Natural killer cell (primary cell): ENCODE measurements around the gene MYO5C. TPM values are rescaled to one million over a fixed set of nuclear protein-coding genes. Genes with fewer than 3 reads are reported as not detected.

Experiments
- ATAC-seq, 3 donors: fragments of 150-1000 bp in 2 of 3; fragments of 200-7000 bp in 1 of 3; cut with Tn5 transposase; 1 replicate in 1 of 3; 2 replicates in 2 of 3; pipeline ENCODE4 v1.10.0; 2021; ENCODE audit warnings: mild to moderate bottlenecking in 2 of 3, moderate library complexity in 2 of 3
- DNase-seq, 2 donors: peaks; one replicate each; pipeline versions ENCODE4 v3.0.0 to v3.0.0-alpha.2; 2013 to 2021; ENCODE audit warnings: mixed read lengths in 1 of 2
- H3K27ac ChIP-seq: one replicate; pipeline ENCODE4 v1.5.1; 2013; ENCODE audit warnings: mild to moderate bottlenecking, low read length
- H3K27me3 ChIP-seq: one replicate; pipeline ENCODE4 v1.6.1; 2013; ENCODE audit warnings: low read length; ENCODE audit not compliant: control insufficient read depth, insufficient read depth
- H3K36me3 ChIP-seq: one replicate; pipeline ENCODE4 v1.6.1; 2013; ENCODE audit warnings: low read length; ENCODE audit not compliant: control insufficient read depth, insufficient read depth
- H3K4me1 ChIP-seq: one replicate; pipeline ENCODE4 v1.6.1; 2013; ENCODE audit warnings: low read length; ENCODE audit not compliant: control insufficient read depth, insufficient read depth
- H3K4me3 ChIP-seq: one replicate; pipeline ENCODE4 v1.5.1; 2013; ENCODE audit warnings: low read length
- H3K9me3 ChIP-seq: one replicate; pipeline ENCODE4 v1.6.1; 2013; ENCODE audit warnings: low read length; ENCODE audit not compliant: control insufficient read depth, insufficient read depth
- H3K27ac Mint-ChIP-seq, 2 donors: one replicate each; pipeline ENCODE4 v1.8.0; 2022; ENCODE audit warnings: mild to moderate bottlenecking in 2 of 2, mixed read lengths in 2 of 2, moderate library complexity in 1 of 2
- H3K27me3 Mint-ChIP-seq, 2 donors: one replicate each; pipeline ENCODE4 v1.8.0; 2022; ENCODE audit warnings: low read depth in 2 of 2, mixed read lengths in 2 of 2
- H3K36me3 Mint-ChIP-seq: one replicate; pipeline ENCODE4 v1.8.0; 2022; ENCODE audit warnings: mixed read lengths
- H3K4me1 Mint-ChIP-seq, 2 donors: one replicate each; pipeline ENCODE4 v1.8.0; 2022; ENCODE audit warnings: mixed read lengths in 2 of 2
- H3K4me3 Mint-ChIP-seq: one replicate; pipeline ENCODE4 v1.8.0; 2022; ENCODE audit warnings: mild to moderate bottlenecking, moderate library complexity, mixed read lengths
- H3K9me3 Mint-ChIP-seq, 2 donors: one replicate each; pipeline ENCODE4 v1.8.0; 2022; ENCODE audit warnings: mixed read lengths in 2 of 2
- WGBS: methylation state at CpG from one replicate; pipeline ENCODE4 v1.1.7; 2013; ENCODE audit warnings: missing lambda C conversion rate; ENCODE audit not compliant: insufficient coverage; 5-methylcytosine and 5-hydroxymethylcytosine counted together
- intact Hi-C: fragments of 100-400 bp; cut with micrococcal nuclease; formaldehyde crosslinking; loops from one replicate; pipeline ENCODE4 v1.14.2; 2022
- total RNA-seq, 4 donors: library from RNA; stranded (reverse); fragments of 120-200 nt in 1 of 4; gene quantifications; one replicate each; pipeline versions ENCODE4 v1.2.3 to v1.2.4, GENCODE V29; 2013 to 2022
- TF ChIP-seq, protein P1 (sequence below): fragments of 200-600 bp; IDR thresholded peaks from one replicate; pipeline ENCODE4 v1.8.0; 2022; ENCODE audit warnings: antibody characterized with exemption

The MYO5C gene
- total RNA-seq, 3 donors from 2014 or later (not counting 1 experiment from before 2014, with no cell fraction given): 0.45 to 0.82 (median 0.60) TPM

- H3K27me3 Mint-ChIP-seq: no peaks in the 10 kb centered on the region
- Histone ChIP-seq H3K4me1 (no peaks in the 10 kb centered on the region), H3K36me3 (peaks cover 37% of the 10 kb centered on the region), H3K9me3 (no peaks in the 10 kb centered on the region), H3K4me3 (no peak overlapping the region), H3K27ac (no peak overlapping the region), H3K27me3 (no peaks in the 10 kb centered on the region)
- H3K9me3 Mint-ChIP-seq: no peaks in the 10 kb centered on the region
- intact Hi-C loops: loop anchor here (5.0 kb wide), 1 partner anchor 162 kb away; no protein-coding TSS in a partner anchor
- DNase-seq (no peak), ATAC-seq (no peak)
- TF ChIP-seq, protein P1, sequence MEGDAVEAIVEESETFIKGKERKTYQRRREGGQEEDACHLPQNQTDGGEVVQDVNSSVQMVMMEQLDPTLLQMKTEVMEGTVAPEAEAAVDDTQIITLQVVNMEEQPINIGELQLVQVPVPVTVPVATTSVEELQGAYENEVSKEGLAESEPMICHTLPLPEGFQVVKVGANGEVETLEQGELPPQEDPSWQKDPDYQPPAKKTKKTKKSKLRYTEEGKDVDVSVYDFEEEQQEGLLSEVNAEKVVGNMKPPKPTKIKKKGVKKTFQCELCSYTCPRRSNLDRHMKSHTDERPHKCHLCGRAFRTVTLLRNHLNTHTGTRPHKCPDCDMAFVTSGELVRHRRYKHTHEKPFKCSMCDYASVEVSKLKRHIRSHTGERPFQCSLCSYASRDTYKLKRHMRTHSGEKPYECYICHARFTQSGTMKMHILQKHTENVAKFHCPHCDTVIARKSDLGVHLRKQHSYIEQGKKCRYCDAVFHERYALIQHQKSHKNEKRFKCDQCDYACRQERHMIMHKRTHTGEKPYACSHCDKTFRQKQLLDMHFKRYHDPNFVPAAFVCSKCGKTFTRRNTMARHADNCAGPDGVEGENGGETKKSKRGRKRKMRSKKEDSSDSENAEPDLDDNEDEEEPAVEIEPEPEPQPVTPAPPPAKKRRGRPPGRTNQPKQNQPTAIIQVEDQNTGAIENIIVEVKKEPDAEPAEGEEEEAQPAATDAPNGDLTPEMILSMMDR: no peak
- no peaks in the 10 kb centered on the region for H3K36me3 Mint-ChIP-seq
- no peak overlapping the region for H3K27ac Mint-ChIP-seq
- peaks cover 0 to 5% of the 10 kb centered on the region in 2 donors for H3K4me1 Mint-ChIP-seq
- H3K4me3 Mint-ChIP-seq: no peak overlapping the region
- 89% methylated on average over 7 of the region's 7 CpGs for WGBS
Observed at GRCh38 chr15:52144656-52145178, 150.9 kb downstream of the MYO5C start.

DNA sequence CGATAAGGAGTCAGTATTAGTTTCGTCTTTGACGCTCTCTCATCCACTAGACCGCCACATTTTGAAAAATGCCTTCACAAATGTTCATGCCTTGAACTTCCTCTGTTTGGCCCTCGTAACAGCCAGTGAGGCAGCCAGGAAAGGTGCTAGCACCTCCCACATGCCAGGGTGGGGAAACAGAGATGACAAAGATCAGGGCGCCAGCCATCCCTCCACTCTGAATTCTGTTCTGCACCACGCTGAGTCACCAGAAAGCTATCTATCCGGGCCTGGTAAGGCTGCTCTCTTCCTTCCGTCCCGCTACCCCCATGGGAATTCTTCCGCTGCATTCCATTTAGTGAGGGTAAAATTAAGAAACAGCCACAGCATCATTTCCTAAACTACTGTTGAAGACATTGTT, 151.7 kb downstream of the MYO5C start:
- Histone ChIP-seq H3K4me3 (no peak overlapping the region), H3K27me3 (no peaks in the 10 kb centered on the region), H3K4me1 (no peaks in the 10 kb centered on the region), H3K9me3 (no peaks in the 10 kb centered on the region), H3K27ac (no peak overlapping the region), H3K36me3 (peaks cover 33% of the 10 kb centered on the region)
- Mint-ChIP-seq H3K4me1 (peaks cover 0 to 5% of the 10 kb centered on the region in 2 donors), H3K9me3 (no peaks in the 10 kb centered on the region), H3K36me3 (no peaks in the 10 kb centered on the region), H3K27ac (no peak overlapping the region), H3K4me3 (no peak overlapping the region), H3K27me3 (no peaks in the 10 kb centered on the region)
- intact Hi-C loops: loop anchor here (5.0 kb wide), 1 partner anchor 162 kb away; no protein-coding TSS in a partner anchor
- DNase-seq: no peak
- TF ChIP-seq, protein P1: no peak
- 82% methylated on average over 11 of the region's 11 CpGs for WGBS
- no peak for ATAC-seq

Other genes starting within 250 kb of the MYO5C start
- under 1 TPM in 1 of 3 donors, not detected in 2; 0.45 TPM for gene BCL2L10, start 183.0 kb downstream of the MYO5C start, total RNA-seq
- 10 to 100 TPM; 22.5 to 31.3 (median 23.0) TPM for gene GNB5, start 104.4 kb downstream of the MYO5C start, total RNA-seq
- 10 to 100 TPM; 42.8 to 51.5 (median 44.4) TPM for gene MYO5A, start 233.1 kb upstream of the MYO5C start, total RNA-seq